H9 (cell line): ENCODE results near the gene TSHZ1. TPM values are rescaled to one million over a fixed set of nuclear protein-coding genes. Genes with fewer than 3 reads are reported as not detected.

ENCODE experiments used
- DNase-seq: peaks from one replicate; pipeline ENCODE4 v3.0.0-alpha.2; 2017
- H2AFZ ChIP-seq: one replicate; pipeline ENCODE4 v1.6.1; 2013; ENCODE audit warnings: mild to moderate bottlenecking, low read length, control low read depth, moderate library complexity
- H2AK5ac ChIP-seq: 2 replicates; pipeline ENCODE4 v1.6.1; 2013; ENCODE audit warnings: low read length, control low read depth, mixed read lengths; ENCODE audit not compliant: insufficient read length
- H2BK120ac ChIP-seq: one replicate; pipeline ENCODE4 v1.6.1; 2013; ENCODE audit warnings: low read depth, mild to moderate bottlenecking, low read length, control low read depth, inconsistent platforms; ENCODE audit not compliant: poor library complexity, severe bottlenecking
- H2BK12ac ChIP-seq: 2 replicates; pipeline ENCODE4 v1.6.1; 2013; ENCODE audit warnings: low read length, control low read depth, mixed read lengths, low read depth; ENCODE audit not compliant: insufficient read length
- H2BK15ac ChIP-seq: 2 replicates; pipeline ENCODE4 v1.6.1; 2013; ENCODE audit warnings: low read depth, low read length, control low read depth
- H2BK20ac ChIP-seq: one replicate; pipeline ENCODE4 v1.6.1; 2013; ENCODE audit warnings: low read depth, mild to moderate bottlenecking, low read length, control low read depth, inconsistent platforms; ENCODE audit not compliant: poor library complexity, severe bottlenecking
- H2BK5ac ChIP-seq: 2 replicates; pipeline ENCODE4 v1.6.1; 2013; ENCODE audit warnings: low read length, control low read depth, mixed read lengths; ENCODE audit not compliant: insufficient read length
- H3K14ac ChIP-seq: 2 replicates; pipeline ENCODE4 v1.6.1; 2013; ENCODE audit warnings: low read length, control low read depth; ENCODE audit not compliant: insufficient read depth
- H3K18ac ChIP-seq: 2 replicates; pipeline ENCODE4 v1.6.1; 2013; ENCODE audit warnings: low read depth, mild to moderate bottlenecking, mixed read lengths, low read length, control low read depth; ENCODE audit not compliant: insufficient read length
- H3K23ac ChIP-seq: 2 replicates; pipeline ENCODE4 v1.6.1; 2013; ENCODE audit warnings: low read length, control low read depth, mixed read lengths, low read depth; ENCODE audit not compliant: insufficient read length
- H3K23me2 ChIP-seq: 2 replicates; pipeline ENCODE4 v1.6.1; 2013; ENCODE audit warnings: low read depth, mild to moderate bottlenecking, mixed read lengths, low read length, control low read depth; ENCODE audit not compliant: insufficient read length, poor library complexity, severe bottlenecking
- H3K27ac ChIP-seq: 2 replicates; pipeline ENCODE4 v1.5.1; 2013; ENCODE audit warnings: low read length, control low read depth, mixed read lengths, low read depth; ENCODE audit not compliant: insufficient read length
- H3K27me3 ChIP-seq: 2 replicates; pipeline ENCODE4 v1.6.1; 2013; ENCODE audit warnings: low read length, control low read depth, inconsistent platforms; ENCODE audit not compliant: insufficient read depth
- H3K4ac ChIP-seq: 2 replicates; pipeline ENCODE4 v1.6.1; 2013; ENCODE audit warnings: low read depth, mild to moderate bottlenecking, control low read depth, inconsistent platforms, low read length, moderate library complexity
- H3K4me1 ChIP-seq: 2 replicates; pipeline ENCODE4 v1.6.1; 2013; ENCODE audit warnings: low read length, control low read depth, inconsistent platforms; ENCODE audit not compliant: insufficient read depth
- H3K4me2 ChIP-seq: 2 replicates; pipeline ENCODE4 v1.6.1; 2013; ENCODE audit warnings: low read length, control low read depth, mixed read lengths; ENCODE audit not compliant: insufficient read length, insufficient read depth
- H3K56ac ChIP-seq: 2 replicates; pipeline ENCODE4 v1.6.1; 2013; ENCODE audit warnings: low read depth, mild to moderate bottlenecking, mixed read lengths, low read length, control low read depth; ENCODE audit not compliant: insufficient read length
- H3K79me1 ChIP-seq: 2 replicates; pipeline ENCODE4 v1.6.1; 2013; ENCODE audit warnings: low read depth, mild to moderate bottlenecking, moderate library complexity, low read length, control low read depth, inconsistent platforms; ENCODE audit not compliant: insufficient read depth, poor library complexity, severe bottlenecking
- H3K79me2 ChIP-seq: 2 replicates; pipeline ENCODE4 v1.6.1; 2013; ENCODE audit warnings: low read length, control low read depth, inconsistent platforms; ENCODE audit not compliant: insufficient read depth
- H3K9ac ChIP-seq: 2 replicates; pipeline ENCODE4 v1.6.1; 2013; ENCODE audit warnings: low read length, control low read depth, mixed read lengths; ENCODE audit not compliant: insufficient read length; ENCODE audit errors: extremely low read depth
- H3K9me3 ChIP-seq: one replicate; pipeline ENCODE4 v1.6.1; 2013; ENCODE audit warnings: low read depth, low read length, inconsistent platforms; ENCODE audit not compliant: control insufficient read depth
- H3T11ph ChIP-seq: one replicate; pipeline ENCODE4 v1.6.1; 2013; ENCODE audit warnings: mild to moderate bottlenecking, low read length, control low read depth, inconsistent platforms
- H4K20me1 ChIP-seq: one replicate; pipeline ENCODE4 v1.6.1; 2013; ENCODE audit not compliant: control insufficient read depth, insufficient read length, insufficient read depth
- H4K5ac ChIP-seq: 2 replicates; pipeline ENCODE4 v1.6.1; 2013; ENCODE audit warnings: low read depth, mild to moderate bottlenecking, mixed read lengths, low read length, control low read depth; ENCODE audit not compliant: insufficient read length
- H4K8ac ChIP-seq: replicated peaks from 2 replicates; pipeline ENCODE4 v1.6.1; 2013; ENCODE audit warnings: low read length, control low read depth, mixed read lengths, low read depth; ENCODE audit not compliant: insufficient read length
- H4K91ac ChIP-seq: 2 replicates; pipeline ENCODE4 v1.6.1; 2013; ENCODE audit warnings: low read depth, mild to moderate bottlenecking, moderate library complexity, mixed read lengths, low read length, control low read depth; ENCODE audit not compliant: insufficient read length
- H3K27ac Mint-ChIP-seq, 3 experiments: 2 replicates in 2 of 3; 3 replicates in 1 of 3; pipeline ENCODE4 v1.8.0; 2020 to 2021; ENCODE audit warnings: mixed read lengths in 3 of 3, mild to moderate bottlenecking in 1 of 3, moderate library complexity in 1 of 3
- H3K27me3 Mint-ChIP-seq: 2 replicates; pipeline ENCODE4 v1.8.0; 2021; ENCODE audit warnings: low read depth, mild to moderate bottlenecking, moderate library complexity, mixed read lengths
- H3K36me3 Mint-ChIP-seq, 3 experiments: 2 replicates in 2 of 3; 3 replicates in 1 of 3; pipeline ENCODE4 v1.8.0; 2020 to 2021; ENCODE audit warnings: low read depth in 3 of 3, mixed read lengths in 3 of 3; ENCODE audit not compliant: insufficient read depth in 1 of 3
- H3K4me1 Mint-ChIP-seq, 2 experiments: 2 replicates each; pipeline ENCODE4 v1.8.0; 2020; ENCODE audit warnings: mixed read lengths in 2 of 2
- H3K4me3 Mint-ChIP-seq, 2 experiments: 2 replicates in 1 of 2; 3 replicates in 1 of 2; pipeline ENCODE4 v1.8.0; 2020 to 2021; ENCODE audit warnings: mild to moderate bottlenecking in 2 of 2, mixed read lengths in 2 of 2, moderate library complexity in 1 of 2
- H3K9me3 Mint-ChIP-seq, 2 experiments: 2 replicates in 1 of 2; 3 replicates in 1 of 2; pipeline ENCODE4 v1.8.0; 2020; ENCODE audit warnings: mild to moderate bottlenecking in 2 of 2, mixed read lengths in 2 of 2, moderate library complexity in 1 of 2
- CTCF ChIP-seq: fragments of 200-600 bp; sonication (generic); conservative IDR thresholded peaks from 3 replicates; pipeline ENCODE4 v1.8.0; 2021; ENCODE audit warnings: antibody characterized with exemption, mild to moderate bottlenecking
- WGBS: extraction: QIAGEN DNeasy Blood & Tissue Kit; methylation state at CpG from one replicate; pipeline ENCODE4 v1.1.7; 2013; ENCODE audit warnings: missing lambda C conversion rate, low lambda C conversion rate, mixed read lengths; ENCODE audit not compliant: insufficient read length; ENCODE audit errors: extremely low coverage; 5-methylcytosine and 5-hydroxymethylcytosine counted together
- total RNA-seq: library from RNA; stranded (reverse); gene quantifications from 2 replicates; pipeline ENCODE4 v1.2.1, GENCODE V29; 2021

The TSHZ1 gene
- total RNA-seq, 1 experiment from 2014 or later = 0.15 TPM

- Histone ChIP-seq H4K91ac (no peak overlapping the region), H2BK15ac (no peak overlapping the region), H3K27ac (no peak overlapping the region), H3K14ac (peak overlapping the region; percentile 79), H3K4me2 (peak overlapping the region; percentile 8), H4K8ac (peak overlapping the region; percentile 89), H3K56ac (no peak overlapping the region), H3K4ac (no peak overlapping the region), H4K5ac (no peak overlapping the region), H3K23me2 (no peaks in the 10 kb centered on the region), H3K9me3 (no peaks in the 10 kb centered on the region), H2BK5ac (no peak overlapping the region), H2BK120ac (no peak overlapping the region), H3T11ph (no peak overlapping the region), H3K79me2 (no peaks in the 10 kb centered on the region), H3K27me3 (no peaks in the 10 kb centered on the region), H3K9ac (no peak overlapping the region), H3K23ac (no peak overlapping the region), H2AFZ (no peak overlapping the region), H2BK20ac (no peak overlapping the region), H3K4me1 (peaks cover 8% of the 10 kb centered on the region; the same call in 1 of the 2 replicates), H3K18ac (peak overlapping the region; percentile 34), H4K20me1 (no peaks in the 10 kb centered on the region), H2AK5ac (no peak overlapping the region), H3K79me1 (no peaks in the 10 kb centered on the region), H2BK12ac (no peak overlapping the region)
- H3K27ac Mint-ChIP-seq = peak overlapping the region in 2 of 3 experiments; percentile 3 to 13; a peak in 1 of 7 replicates
- H3K9me3 Mint-ChIP-seq = no peaks in the 10 kb centered on the region
- H3K27me3 Mint-ChIP-seq = no peaks in the 10 kb centered on the region
- TF ChIP-seq CTCF = no peak
- no peak for DNase-seq
- H3K4me3 Mint-ChIP-seq = no peak overlapping the region; a peak in 1 of 5 replicates
- H3K36me3 Mint-ChIP-seq = no peaks in the 10 kb centered on the region; a peak in 1 of 7 replicates
- WGBS = no CpG with 5 or more reads among the region's 16 CpGs
- H3K4me1 Mint-ChIP-seq = peaks cover 11 to 14% of the 10 kb centered on the region in 2 experiments
Observed at GRCh38 chr18:75276818-75277609, 66.4 kb downstream of the TSHZ1 start.
